SK-N-SH (cell line): Measurements from ENCODE around the gene ENTHD1. TPM values are rescaled to one million over a fixed set of nuclear protein-coding genes. Genes with fewer than 3 reads are reported as not detected.

Experiments used
- CTCF ChIA-PET: fragments of 300-600, 350-600 bp; formaldehyde crosslinking; extraction: SDS; loops from one replicate; lab custom pipeline; 2021; lab: Yijun Ruan, JAX
- POLR2A ChIA-PET: fragments of 350-600 bp; sonication (Branson Sonifier 250); formaldehyde crosslinking; extraction: SDS; loops from one replicate; lab custom pipeline; 2020; ENCODE audit warnings: antibody characterized with exemption, inconsistent platforms; lab: Yijun Ruan, JAX
- DNase-seq: peaks from one replicate; pipeline ENCODE4 v3.0.0; 2012
- H2AFZ ChIP-seq: fragments of 200-600 bp; sonication (generic); 2 replicates; pipeline ENCODE4 v1.8.1; 2016; ENCODE audit warnings: antibody characterized with exemption, mild to moderate bottlenecking, low read depth
- H3F3A ChIP-seq: fragments of 200-600 bp; sonication (generic); replicated peaks from 2 replicates; pipeline ENCODE3; 2016; ENCODE audit warnings: antibody characterized with exemption, mild to moderate bottlenecking; ENCODE audit not compliant: insufficient read depth
- H3K27ac ChIP-seq, 2 experiments: fragments of 200-500 bp in 1 of 2; fragments of 200-600 bp in 1 of 2; sonication (Bioruptor generic) in 1 of 2; sonication (generic), shearing (Covaris generic) in 1 of 2; 2 replicates each; pipeline versions ENCODE4 v1.5.1 to v1.6.1; 2014 to 2016; ENCODE audit warnings: low read depth in 2 of 2, inconsistent platforms in 1 of 2, low read length in 1 of 2, mild to moderate bottlenecking in 1 of 2, mixed read lengths in 1 of 2
- H3K27me3 ChIP-seq: fragments of 200-600 bp; sonication (generic), shearing (Covaris generic); 2 replicates; pipeline ENCODE4 v1.6.1; 2016; ENCODE audit warnings: mixed run types; ENCODE audit not compliant: insufficient read depth
- H3K36me3 ChIP-seq, 2 experiments: fragments of 200-500 bp in 1 of 2; fragments of 200-600 bp in 1 of 2; sonication (Bioruptor generic) in 1 of 2; sonication (generic) in 1 of 2; replicated peaks in 1 of 2; 2 replicates each; pipeline versions ENCODE3 to v1.5.1; 2014 to 2016; ENCODE audit warnings: low read length in 1 of 2, mild to moderate bottlenecking in 1 of 2; ENCODE audit not compliant: insufficient read depth in 2 of 2, control insufficient read depth in 1 of 2
- H3K4me1 ChIP-seq, 2 experiments: fragments of 200-500 bp in 1 of 2; fragments of 200-600 bp in 1 of 2; sonication (Bioruptor generic) in 1 of 2; sonication (generic), shearing (Covaris generic) in 1 of 2; 2 replicates each; pipeline versions ENCODE4 v1.5.1 to v1.6.1; 2014 to 2016; ENCODE audit warnings: low read depth in 1 of 2, low read length in 1 of 2, mixed run types in 1 of 2; ENCODE audit not compliant: insufficient read depth in 2 of 2, control insufficient read depth in 1 of 2
- H3K4me2 ChIP-seq: fragments of 200-600 bp; sonication (generic), shearing (Covaris generic); 2 replicates; pipeline ENCODE4 v1.6.1; 2017; ENCODE audit warnings: mixed run types
- H3K4me3 ChIP-seq, 2 experiments: fragments of 200-500 bp in 1 of 2; fragments of 200-600 bp in 1 of 2; sonication (Bioruptor generic) in 1 of 2; sonication (generic), shearing (Covaris generic) in 1 of 2; 2 replicates each; pipeline versions ENCODE4 v1.5.1 to v1.8.1; 2014 to 2016; ENCODE audit warnings: low read depth in 2 of 2, inconsistent platforms in 1 of 2, low read length in 1 of 2, mild to moderate bottlenecking in 1 of 2, mixed read lengths in 1 of 2, moderate library complexity in 1 of 2
- H3K79me2 ChIP-seq: fragments of 200-600 bp; sonication (generic); 2 replicates; pipeline ENCODE4 v1.8.1; 2017; ENCODE audit warnings: mild to moderate bottlenecking; ENCODE audit not compliant: insufficient read depth
- H3K9ac ChIP-seq: fragments of 200-600 bp; sonication (generic); 2 replicates; pipeline ENCODE4 v1.6.1; 2017; ENCODE audit warnings: mixed run types
- H3K9me2 ChIP-seq: fragments of 200-600 bp; sonication (generic); 2 replicates; pipeline ENCODE4 v1.6.1; 2017; ENCODE audit warnings: mixed run types
- H3K9me3 ChIP-seq: fragments of 200-600 bp; sonication (generic); 2 replicates; pipeline ENCODE4 v1.6.1; 2017; ENCODE audit warnings: mixed run types, mild to moderate bottlenecking, moderate library complexity
- H4K20me1 ChIP-seq: fragments of 200-600 bp; sonication (generic); 2 replicates; pipeline ENCODE4 v1.6.1; 2017; ENCODE audit warnings: mild to moderate bottlenecking, mixed run types; ENCODE audit not compliant: insufficient read depth
- CHD2 ChIP-seq: fragments of 150-350 bp; IDR thresholded peaks from 2 replicates; pipeline ENCODE4 v1.6.1; 2018; ENCODE audit warnings: low read length; ENCODE audit not compliant: partially characterized antibody
- EZH2phosphoT487 ChIP-seq: fragments of 200-600 bp; sonication (generic); IDR thresholded peaks from 2 replicates; pipeline ENCODE4 v1.6.1; 2017; ENCODE audit warnings: low read depth, mixed run types, mild to moderate bottlenecking, antibody characterized with exemption, moderate library complexity, borderline replicate concordance
- FOSL2 ChIP-seq: IDR thresholded peaks from 2 replicates; pipeline ENCODE4 v1.4.0; 2012; ENCODE audit warnings: low read depth, mild to moderate bottlenecking, moderate library complexity, borderline replicate concordance
- FOXJ3 ChIP-seq: sonication (generic); formaldehyde crosslinking; IDR thresholded peaks from 2 replicates; pipeline ENCODE4 v1.5.1; 2020; ENCODE audit warnings: mild to moderate bottlenecking, missing genetic modification reagents
- FOXM1 ChIP-seq: IDR thresholded peaks from 2 replicates; pipeline ENCODE4 v1.4.0; 2012; ENCODE audit warnings: low read depth, mild to moderate bottlenecking
- GABPA ChIP-seq: IDR thresholded peaks from 2 replicates; pipeline ENCODE4 v1.4.0; 2012; ENCODE audit warnings: low read depth, mild to moderate bottlenecking
- GATA2 ChIP-seq: sonication (generic); formaldehyde crosslinking; IDR thresholded peaks from 2 replicates; pipeline ENCODE4 v1.5.0; 2020; ENCODE audit warnings: mild to moderate bottlenecking, missing genetic modification reagents
- MEF2A ChIP-seq: IDR thresholded peaks from 2 replicates; pipeline ENCODE4 v1.4.0; 2012; ENCODE audit warnings: low read depth, borderline replicate concordance
- NFIC ChIP-seq: IDR thresholded peaks from 2 replicates; pipeline ENCODE4 v1.4.0; 2012; ENCODE audit warnings: borderline replicate concordance
- NRF1 ChIP-seq: IDR thresholded peaks from 2 replicates; pipeline ENCODE4 v1.6.1; 2012; ENCODE audit warnings: low read depth, mild to moderate bottlenecking, low read length
- POLR2AphosphoS5 ChIP-seq: IDR thresholded peaks from 2 replicates; pipeline ENCODE4 v1.6.1; 2012; ENCODE audit warnings: low read depth, low read length
- RCOR1 ChIP-seq: fragments of 150-350 bp; IDR thresholded peaks from 2 replicates; pipeline ENCODE4 v1.6.1; 2017; ENCODE audit warnings: antibody characterized with exemption, low read length
- REST ChIP-seq: IDR thresholded peaks from 2 replicates; pipeline ENCODE4 v1.6.1; 2012; ENCODE audit warnings: mild to moderate bottlenecking, low read depth, low read length, moderate library complexity
- RFX5 ChIP-seq: IDR thresholded peaks from 2 replicates; pipeline ENCODE4 v1.6.1; 2012; ENCODE audit warnings: mild to moderate bottlenecking, improper control_type of control experiment, low read length
- SIN3A ChIP-seq: IDR thresholded peaks from 2 replicates; pipeline ENCODE4 v1.6.1; 2012; ENCODE audit warnings: low read depth, mild to moderate bottlenecking, low read length, moderate library complexity, borderline replicate concordance
- SMC3 ChIP-seq: IDR thresholded peaks from 2 replicates; pipeline ENCODE4 v1.6.1; 2012; ENCODE audit warnings: low read depth, low read length, improper control_type of control experiment
- TAF1 ChIP-seq: IDR thresholded peaks from 2 replicates; pipeline ENCODE4 v1.6.1; 2012; ENCODE audit warnings: low read depth, mild to moderate bottlenecking, low read length, moderate library complexity, borderline replicate concordance
- TCF12 ChIP-seq: IDR thresholded peaks from 2 replicates; pipeline ENCODE4 v1.4.0; 2012
- USF1 ChIP-seq: IDR thresholded peaks from 2 replicates; pipeline ENCODE4 v1.4.0; 2012; ENCODE audit warnings: low read depth, borderline replicate concordance
- WGBS: methylation state at CpG from one replicate; pipeline ENCODE4 v1.1.6; 2017; ENCODE audit warnings: low lambda C conversion rate; 5-methylcytosine and 5-hydroxymethylcytosine counted together
- polyA plus RNA-seq, 3 experiments: library from polyadenylated mRNA; depleted of rRNA; stranded (reverse); fragments of >200 nt; gene quantifications; 2 replicates each; pipeline ENCODE4 v1.2.3, GENCODE V29; 2012

Gene ENTHD1
- polyA plus RNA-seq, 1 of the 3 experiments (the other 2 are of a cell fraction): not detected

- Histone ChIP-seq H3K9me2 (no peaks in the 10 kb centered on the region), H4K20me1 (no peaks in the 10 kb centered on the region), H3F3A (peaks cover 14% of the 10 kb centered on the region), H3K27ac (peak overlapping the region in 1 of 2 experiments; percentile 88; a peak in 1 of 4 replicates), H3K27me3 (no peaks in the 10 kb centered on the region), H3K4me3 (no peak overlapping the region), H3K4me1 (peaks cover 0 to 11% of the 10 kb centered on the region in 2 experiments; a peak in 1 of 4 replicates), H3K79me2 (no peaks in the 10 kb centered on the region), H3K4me2 (no peak overlapping the region; the same call in 1 of the 2 replicates), H2AFZ (no peak overlapping the region), H3K9me3 (no peaks in the 10 kb centered on the region), H3K36me3 (no peaks in the 10 kb centered on the region), H3K9ac (no peak overlapping the region)
- no peak for DNase-seq
- POLR2A ChIA-PET: no interaction called here
- no peak for TF ChIP-seq TCF12
- TF ChIP-seq USF1: no peak
- TF ChIP-seq CHD2: no peak
- no peak for TF ChIP-seq FOSL2
- no peak for TF ChIP-seq GATA2
- no peak for TF ChIP-seq SIN3A
- no peak for TF ChIP-seq POLR2AphosphoS5
- no peak for TF ChIP-seq FOXJ3 (CRISPR knock-in tag)
- TF ChIP-seq EZH2phosphoT487: no peak
- TF ChIP-seq NRF1: no peak
- no peak for TF ChIP-seq REST
- TF ChIP-seq NFIC: no peak
- TF ChIP-seq GABPA: no peak
- no peak for TF ChIP-seq SMC3
- TF ChIP-seq RFX5: no peak
- no peak for TF ChIP-seq TAF1
- TF ChIP-seq MEF2A: no peak
- no peak for TF ChIP-seq FOXM1
- no peak for TF ChIP-seq RCOR1
- 69% methylated on average over 3 of the region's 3 CpGs for WGBS
- CTCF ChIA-PET: interaction anchor here (0.7 kb wide), 1 partner anchor 169 kb away, joined by 3 read pairs; no protein-coding TSS in a partner anchor
Observed at GRCh38 chr22:39821008-39821407, 72.6 kb downstream of the ENTHD1 start.
